ENCODE results near the gene RPS6KL1. TPM values are rescaled to one million over a fixed set of nuclear protein-coding genes. Genes with fewer than 3 reads are reported as not detected.

The RPS6KL1 gene
- total RNA-seq, 1 donor from 2014 or later: 12.4 TPM

Other genes with a start within 250 kb of the RPS6KL1 start
- gene AREL1, start 210.2 kb downstream of the RPS6KL1 start, total RNA-seq: 27.6 and 33.9 TPM in 2 replicates
- 29.6 and 52.5 TPM in 2 replicates for gene FCF1, start 210.1 kb downstream of the RPS6KL1 start, total RNA-seq
- 32.3 and 45.9 TPM in 2 replicates for gene YLPM1, start 159.9 kb downstream of the RPS6KL1 start, total RNA-seq
- not detected in 2 replicates for gene PROX2, start 47.1 kb downstream of the RPS6KL1 start, total RNA-seq
- 58.0 and 91.4 TPM in 2 replicates for gene DLST, start 41.3 kb downstream of the RPS6KL1 start, total RNA-seq
- 126 and 252 TPM in 2 replicates for gene PGF, start 32.3 kb upstream of the RPS6KL1 start, total RNA-seq
- 85.6 and 134 TPM in 2 replicates for gene EIF2B2, start 79.7 kb upstream of the RPS6KL1 start, total RNA-seq
- gene MLH3, start 128.2 kb upstream of the RPS6KL1 start, total RNA-seq: 17.7 and 18.7 TPM in 2 replicates
- gene ACYP1, start 140.8 kb upstream of the RPS6KL1 start, total RNA-seq: 6.6 and 9.4 TPM in 2 replicates
- 0.34 and 0.84 TPM in 2 replicates for gene ZC2HC1C, start 146.4 kb upstream of the RPS6KL1 start, total RNA-seq
- gene NEK9, start 203.8 kb upstream of the RPS6KL1 start, total RNA-seq: 49.9 and 62.4 TPM in 2 replicates